Activated B cell treated with CpG ODN at 0.5 μM for 24 hours (primary cell): ENCODE results near the gene LGALS8. TPM values are rescaled to one million over a fixed set of nuclear protein-coding genes. Genes with fewer than 3 reads are reported as not detected.
A peak's percentile ranks its signal among the peaks of the same experiment; 100 is the strongest.

ENCODE experiments used
- ATAC-seq: fragments of 200-7000 bp; cut with Tn5 transposase; one replicate; pipeline ENCODE4 v1.10.0; 2021; ENCODE audit warnings: low read depth, mild to moderate bottlenecking, moderate library complexity
- CTCF ChIA-PET: fragments of 350-600 bp; sonication (Branson Sonifier 250); formaldehyde crosslinking; loops from one replicate; lab custom pipeline; 2021; ENCODE audit warnings: antibody characterized with exemption; lab: Charles Lee
- POLR2A ChIA-PET: fragments of 350-600 bp; sonication (Branson Sonifier 250); formaldehyde crosslinking; loops from one replicate; lab custom pipeline; 2021; ENCODE audit warnings: antibody characterized with exemption; lab: Charles Lee
- DNase-seq: peaks from one replicate; pipeline ENCODE4 v3.0.0; 2022
- H3K27ac Mint-ChIP-seq: one replicate; pipeline ENCODE4 v1.8.0; 2020; ENCODE audit warnings: mixed read lengths
- H3K27me3 Mint-ChIP-seq: one replicate; pipeline ENCODE4 v1.8.0; 2021; ENCODE audit warnings: mixed read lengths
- H3K36me3 Mint-ChIP-seq: one replicate; pipeline ENCODE4 v1.8.0; 2021; ENCODE audit warnings: low read depth, mixed read lengths
- H3K4me1 Mint-ChIP-seq: one replicate; pipeline ENCODE4 v1.8.0; 2021; ENCODE audit warnings: mixed read lengths
- H3K4me3 Mint-ChIP-seq: one replicate; pipeline ENCODE4 v1.8.0; 2020; ENCODE audit warnings: mild to moderate bottlenecking, mixed read lengths
- H3K9me3 Mint-ChIP-seq: one replicate; pipeline ENCODE4 v1.8.0; 2020; ENCODE audit warnings: mixed read lengths
- CTCF ChIP-seq: fragments of 200-600 bp; IDR thresholded peaks from one replicate; pipeline ENCODE4 v1.8.0; 2022; ENCODE audit warnings: antibody characterized with exemption, mild to moderate bottlenecking
- intact Hi-C: fragments of 100-400 bp; cut with micrococcal nuclease; formaldehyde crosslinking; loops from one replicate; pipeline ENCODE4 v1.15.1; 2024
- total RNA-seq: library from RNA; stranded (reverse); gene quantifications from 2 replicates; pipeline ENCODE4 v1.2.3, GENCODE V29; 2022

Gene LGALS8
- total RNA-seq, 1 donor from 2014 or later: 37.4 TPM

- no peak for DNase-seq
- intact Hi-C loops: no loop called here
- ATAC-seq: no peak
- TF ChIP-seq CTCF: no peak
- Mint-ChIP-seq H3K36me3 (peaks cover 87% of the 10 kb centered on the region), H3K4me1 (peaks cover 9% of the 10 kb centered on the region), H3K27me3 (no peaks in the 10 kb centered on the region), H3K9me3 (no peaks in the 10 kb centered on the region), H3K4me3 (no peak overlapping the region), H3K27ac (no peak overlapping the region)
- CTCF ChIA-PET: no interaction called here
- POLR2A ChIA-PET: no interaction called here
Observed at GRCh38 chr1:236540813-236541465, 17.2 kb downstream of the LGALS8 start.

GRCh38 chr1:236541710-236542109, 17.9 kb downstream of the LGALS8 start:
- CTCF ChIA-PET: no interaction called here
- no peak for ATAC-seq

GRCh38 chr1:236543065-236543669, 19.4 kb downstream of the LGALS8 start:
- H3K27ac Mint-ChIP-seq: no peak overlapping the region

More at GRCh38 chr1:236541710-236542109, 17.9 kb downstream of the LGALS8 start:
- Mint-ChIP-seq H3K27me3 (no peaks in the 10 kb centered on the region), H3K4me1 (peaks cover 16% of the 10 kb centered on the region), H3K9me3 (no peaks in the 10 kb centered on the region), H3K4me3 (no peak overlapping the region), H3K36me3 (peaks cover 87% of the 10 kb centered on the region), H3K27ac (no peak overlapping the region)
- intact Hi-C loops: no loop called here
- no peak for TF ChIP-seq CTCF
- POLR2A ChIA-PET: interaction anchor here (0.6 kb wide), 1 partner anchor 235 kb away, joined by 3 read pairs; no protein-coding TSS in a partner anchor
- DNase-seq: no peak

GRCh38 chr1:236545621-236546169, 21.9 kb downstream of the LGALS8 start:
- Mint-ChIP-seq H3K4me1 (peaks cover 16% of the 10 kb centered on the region), H3K27me3 (no peaks in the 10 kb centered on the region), H3K9me3 (no peaks in the 10 kb centered on the region), H3K36me3 (peaks cover 93% of the 10 kb centered on the region), H3K4me3 (peak overlapping the region; percentile 0), H3K27ac (peak overlapping the region; percentile 20)
- ATAC-seq: no peak
- POLR2A ChIA-PET: no interaction called here
- no peak for DNase-seq
- intact Hi-C loops: no loop called here
- no peak for TF ChIP-seq CTCF
- CTCF ChIA-PET: no interaction called here

More at GRCh38 chr1:236543065-236543669, 19.4 kb downstream of the LGALS8 start:
- Mint-ChIP-seq H3K9me3 (no peaks in the 10 kb centered on the region), H3K4me1 (peaks cover 16% of the 10 kb centered on the region), H3K27me3 (no peaks in the 10 kb centered on the region), H3K4me3 (no peak overlapping the region), H3K36me3 (peaks cover 94% of the 10 kb centered on the region)
- intact Hi-C loops: no loop called here
- TF ChIP-seq CTCF: no peak
- DNase-seq (no peak), ATAC-seq (no peak)
- ChIA-PET POLR2A (interaction anchor here (0.6 kb wide), 1 partner anchor 8 kb away, joined by 5 read pairs; no protein-coding TSS in a partner anchor), CTCF (no interaction called here)

GRCh38 chr1:236548452-236548851, 24.7 kb downstream of the LGALS8 start:
- DNase-seq: no peak
- Mint-ChIP-seq H3K36me3 (peaks cover 95% of the 10 kb centered on the region), H3K9me3 (no peaks in the 10 kb centered on the region), H3K4me1 (peaks cover 16% of the 10 kb centered on the region), H3K4me3 (no peak overlapping the region), H3K27ac (no peak overlapping the region), H3K27me3 (no peaks in the 10 kb centered on the region)
- CTCF ChIA-PET: no interaction called here
- ATAC-seq: no peak
- intact Hi-C loops: no loop called here
- no peak for TF ChIP-seq CTCF
- POLR2A ChIA-PET: no interaction called here
